C4-2B (cell line): ENCODE measurements around the gene SMARCA2.

ENCODE experiments used
- ZFX ChIP-seq: fragments of 450-650 bp; IDR thresholded peaks from 2 replicates; pipeline ENCODE4 v1.6.1; 2017
- TF ChIP-seq, protein P1 (sequence below): fragments of 450-650 bp; conservative IDR thresholded peaks from 2 replicates; pipeline ENCODE4 v1.5.1; 2017; ENCODE audit warnings: mild to moderate bottlenecking

DNA sequence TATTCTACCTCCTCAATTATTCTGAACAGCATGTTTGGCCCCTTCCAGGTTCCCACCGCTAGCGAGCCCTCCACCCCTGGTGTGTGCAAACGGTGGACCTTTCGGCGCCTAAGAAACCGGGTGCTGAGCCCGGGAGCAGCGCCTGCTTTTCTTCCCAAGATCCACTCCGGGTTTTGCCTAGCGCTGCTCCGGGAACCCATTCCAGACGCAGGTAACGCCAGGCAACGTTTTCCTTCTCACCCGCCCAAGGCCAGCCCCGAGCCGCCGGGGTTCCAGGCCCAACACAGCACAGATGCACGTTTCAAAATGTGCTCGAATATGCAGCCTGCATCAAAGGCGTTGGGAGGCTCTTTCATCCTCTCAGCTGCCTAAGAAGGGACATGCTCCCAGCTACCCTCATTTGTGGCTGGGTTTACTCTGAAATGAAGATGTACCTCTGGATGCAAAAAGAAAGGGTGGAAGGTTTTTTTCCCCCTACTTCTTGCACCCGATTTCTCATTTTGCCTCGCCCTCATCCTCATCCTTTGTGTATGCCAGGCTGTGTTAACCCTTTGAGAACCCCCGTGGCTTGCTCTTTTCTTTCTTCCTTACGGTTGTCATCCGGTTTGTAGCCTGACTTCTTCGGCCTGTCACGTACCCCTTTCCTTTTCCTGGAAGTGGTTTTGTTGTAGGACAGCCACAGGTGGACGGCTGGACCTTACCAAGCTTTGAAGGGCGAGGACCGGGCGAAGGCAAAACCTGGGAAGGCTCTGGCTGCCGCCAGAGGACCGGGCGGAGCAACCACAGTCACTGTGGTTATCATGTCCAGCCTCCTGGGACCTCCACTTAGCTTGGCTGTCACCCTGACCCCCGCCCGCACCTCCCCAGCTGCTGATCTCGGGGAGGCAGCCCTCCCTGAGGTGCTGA lies 226.9 kb downstream of the SMARCA2 start:
- TF ChIP-seq, protein P1, sequence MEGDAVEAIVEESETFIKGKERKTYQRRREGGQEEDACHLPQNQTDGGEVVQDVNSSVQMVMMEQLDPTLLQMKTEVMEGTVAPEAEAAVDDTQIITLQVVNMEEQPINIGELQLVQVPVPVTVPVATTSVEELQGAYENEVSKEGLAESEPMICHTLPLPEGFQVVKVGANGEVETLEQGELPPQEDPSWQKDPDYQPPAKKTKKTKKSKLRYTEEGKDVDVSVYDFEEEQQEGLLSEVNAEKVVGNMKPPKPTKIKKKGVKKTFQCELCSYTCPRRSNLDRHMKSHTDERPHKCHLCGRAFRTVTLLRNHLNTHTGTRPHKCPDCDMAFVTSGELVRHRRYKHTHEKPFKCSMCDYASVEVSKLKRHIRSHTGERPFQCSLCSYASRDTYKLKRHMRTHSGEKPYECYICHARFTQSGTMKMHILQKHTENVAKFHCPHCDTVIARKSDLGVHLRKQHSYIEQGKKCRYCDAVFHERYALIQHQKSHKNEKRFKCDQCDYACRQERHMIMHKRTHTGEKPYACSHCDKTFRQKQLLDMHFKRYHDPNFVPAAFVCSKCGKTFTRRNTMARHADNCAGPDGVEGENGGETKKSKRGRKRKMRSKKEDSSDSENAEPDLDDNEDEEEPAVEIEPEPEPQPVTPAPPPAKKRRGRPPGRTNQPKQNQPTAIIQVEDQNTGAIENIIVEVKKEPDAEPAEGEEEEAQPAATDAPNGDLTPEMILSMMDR = no peak; the same call in 1 of the 2 replicates
- TF ChIP-seq ZFX = no peak
